GM18508 (cell line): ENCODE data around the gene TMEM181.
"Not testable (repeated sequence)": the region's sequence is repeated elsewhere in the genome, so short reads cannot be mapped to it uniquely, and the experiment has no call there.

Experiments used
- ATAC-seq: cut with Tn5 transposase; IDR thresholded peaks from one replicate; pipeline ENCODE4 v1.9.1; 2021; ENCODE audit warnings: moderate number of reproducible peaks; ENCODE audit not compliant: insufficient read depth, unreplicated experiment

Gene TMEM181

GRCh38 chr6:158559895-158560835 lies at the start of gene TMEM181:
Gene TMEM181, plus strand, starts transcription at chr6:158560091. Its CDS starts 134 bp downstream, at chr6:158560225.
- ATAC-seq, result no peak

- no peak for ATAC-seq
These were observed 47.1 kb upstream of the TMEM181 start for GRCh38 chr6:158512809-158513208.

GRCh38 chr6:158514176-158514575 lies 45.7 kb upstream of the TMEM181 start:
- no peak for ATAC-seq

- no peak for ATAC-seq
These were observed 44.9 kb upstream of the TMEM181 start for GRCh38 chr6:158514991-158515390.

- no peak for ATAC-seq
These were observed 43.8 kb upstream of the TMEM181 start for GRCh38 chr6:158516098-158516497.

GRCh38 chr6:158517038-158517437 lies 42.9 kb upstream of the TMEM181 start:
- ATAC-seq, result no peak

GRCh38 chr6:158517581-158517980 lies 42.3 kb upstream of the TMEM181 start:
- ATAC-seq, result no peak

GRCh38 chr6:158518191-158519127 lies 41.4 kb upstream of the TMEM181 start:
- ATAC-seq, result peak; percentile 64

GRCh38 chr6:158519300-158519699 lies 40.6 kb upstream of the TMEM181 start:
- no peak for ATAC-seq

- no peak for ATAC-seq
These were observed 40.1 kb upstream of the TMEM181 start for GRCh38 chr6:158519761-158520160.

- ATAC-seq, result not testable (repeated sequence)
These were observed 38.9 kb upstream of the TMEM181 start for GRCh38 chr6:158520975-158521374.

- ATAC-seq, result no peak
These were observed 38.1 kb upstream of the TMEM181 start for GRCh38 chr6:158521759-158522158.

- ATAC-seq, result no peak
These were observed 37.3 kb upstream of the TMEM181 start for GRCh38 chr6:158522616-158523015.

GRCh38 chr6:158524311-158524710 lies 35.6 kb upstream of the TMEM181 start:
- ATAC-seq, result no peak

GRCh38 chr6:158527858-158528257 lies 32.0 kb upstream of the TMEM181 start:
- ATAC-seq, result not testable (repeated sequence)

GRCh38 chr6:158528826-158529225 lies 31.1 kb upstream of the TMEM181 start:
- no peak for ATAC-seq

GRCh38 chr6:158529629-158530028 lies 30.3 kb upstream of the TMEM181 start:
- no peak for ATAC-seq

- no peak for ATAC-seq
These were observed 28.3 kb upstream of the TMEM181 start for GRCh38 chr6:158531566-158531965.

- ATAC-seq, result no peak
These were observed 27.9 kb upstream of the TMEM181 start for GRCh38 chr6:158531970-158532369.

- ATAC-seq, result no peak
These were observed 23.6 kb upstream of the TMEM181 start for GRCh38 chr6:158536084-158536890.
